Islet of Langerhans (tissue), 1 donor: ENCODE results near the gene DGCR2.
"Not testable (repeated sequence)": the region's sequence is repeated elsewhere in the genome, so short reads cannot be mapped to it uniquely, and the experiment has no call there.

Source experiments
- FAIRE-seq: peaks from one replicate; lab custom pipeline; 2011; peaks lifted over from hg19 to GRCh38; lab: Jason Lieb, UNC

DGCR2 gene

GRCh38 chr22:19080853-19081252 is 41.4 kb downstream of the DGCR2 start:
- no peak for FAIRE-seq

DNA sequence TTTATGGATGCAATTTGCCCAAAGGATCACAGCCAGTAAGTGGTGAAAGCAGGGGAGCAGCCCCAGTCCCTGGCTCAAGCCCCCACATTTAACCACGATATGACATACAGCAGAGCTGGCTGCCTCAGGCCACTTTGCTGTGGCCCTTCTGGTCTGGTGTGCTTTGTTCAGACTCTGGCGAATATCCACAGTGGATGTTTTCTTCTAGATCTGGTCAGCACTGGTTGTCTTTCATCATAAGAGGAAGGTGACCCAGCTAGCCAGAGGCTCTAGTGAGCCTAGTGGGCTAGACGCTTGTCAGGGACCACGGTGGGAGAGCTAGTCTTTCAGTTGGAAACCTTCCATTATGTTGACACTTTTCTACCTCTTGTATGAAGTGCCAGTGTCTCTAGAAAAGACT is 42.5 kb downstream of the DGCR2 start:
- FAIRE-seq = no peak

DNA sequence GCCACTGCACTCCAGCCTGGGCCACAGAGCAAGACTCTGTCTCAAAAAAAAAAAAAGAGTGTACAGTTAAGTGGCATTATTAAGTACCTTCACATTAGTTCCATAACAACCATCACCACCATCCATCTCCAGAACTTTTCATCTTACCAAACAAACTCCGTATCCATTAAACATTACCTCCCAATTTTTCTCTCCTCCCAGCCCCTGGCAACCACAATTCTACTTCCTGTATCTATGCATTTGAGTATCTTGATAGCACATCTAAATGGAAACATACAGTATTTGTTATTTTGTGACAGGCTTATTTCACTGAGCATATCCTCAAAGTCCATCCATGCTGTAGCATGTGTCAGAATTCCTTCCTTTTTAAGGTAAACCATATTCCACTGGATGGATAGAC is 46.8 kb downstream of the DGCR2 start:
- peak; percentile 49 for FAIRE-seq

- not testable (repeated sequence) for FAIRE-seq
Observed at GRCh38 chr22:19072853-19073252, 49.4 kb downstream of the DGCR2 start.

DNA sequence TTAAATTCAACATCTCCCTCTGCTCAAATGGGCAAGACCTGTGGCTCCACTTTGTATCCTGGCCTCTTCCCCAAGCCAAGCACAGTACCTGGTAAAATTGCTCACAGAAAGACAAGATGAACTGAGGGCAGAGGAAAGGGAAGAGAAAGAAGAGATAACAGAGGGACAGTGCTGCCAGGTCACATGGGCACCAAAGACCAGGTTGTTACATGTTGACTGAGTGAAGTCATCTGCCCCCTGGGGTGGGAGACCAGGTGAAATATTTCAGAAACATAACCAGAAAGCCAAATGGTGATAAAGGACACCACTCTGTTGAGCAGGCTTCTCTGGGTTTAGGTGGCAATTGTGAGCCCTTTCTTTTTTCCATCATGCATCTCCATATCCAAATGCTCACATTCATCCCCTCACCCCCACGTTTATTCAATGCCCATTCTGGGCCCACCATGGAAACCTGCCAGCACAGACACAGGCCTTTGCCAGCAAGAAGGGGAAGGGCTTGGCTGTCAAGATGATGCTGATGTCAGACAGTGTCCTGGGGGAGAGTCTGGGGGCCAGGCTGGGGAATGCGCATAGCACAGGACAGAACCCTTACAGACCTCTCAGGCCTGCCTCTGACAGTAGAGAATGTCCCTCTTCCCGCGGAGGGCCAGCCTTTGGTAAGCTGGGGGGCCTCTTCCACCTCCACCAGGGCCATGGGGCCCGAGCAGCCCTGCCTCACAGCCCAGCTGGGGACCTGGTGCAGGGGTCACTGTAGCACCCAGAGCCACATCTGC is 51.6 kb downstream of the DGCR2 start:
- no peak for FAIRE-seq

DNA sequence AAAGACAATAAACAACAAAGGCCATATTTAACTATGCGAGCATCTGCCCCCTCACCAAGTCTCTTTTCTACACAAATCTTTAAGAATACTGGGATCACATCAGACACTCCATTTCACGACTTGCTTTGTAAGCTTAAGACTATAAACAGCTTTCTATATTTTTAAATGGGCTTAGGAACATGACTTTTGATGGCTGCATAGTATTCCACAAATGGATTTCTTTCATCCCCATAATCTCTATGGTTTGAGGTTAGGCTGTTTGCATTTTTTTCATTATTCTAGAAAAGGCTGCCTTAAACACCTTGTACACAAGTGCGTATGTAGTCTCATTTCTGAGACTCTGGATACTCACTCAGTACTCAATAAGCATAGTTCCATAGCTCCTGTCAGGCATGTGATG is 52.8 kb downstream of the DGCR2 start:
- FAIRE-seq = no peak

- FAIRE-seq = no peak
Observed at GRCh38 chr22:19068784-19069271, 53.4 kb downstream of the DGCR2 start.

DNA sequence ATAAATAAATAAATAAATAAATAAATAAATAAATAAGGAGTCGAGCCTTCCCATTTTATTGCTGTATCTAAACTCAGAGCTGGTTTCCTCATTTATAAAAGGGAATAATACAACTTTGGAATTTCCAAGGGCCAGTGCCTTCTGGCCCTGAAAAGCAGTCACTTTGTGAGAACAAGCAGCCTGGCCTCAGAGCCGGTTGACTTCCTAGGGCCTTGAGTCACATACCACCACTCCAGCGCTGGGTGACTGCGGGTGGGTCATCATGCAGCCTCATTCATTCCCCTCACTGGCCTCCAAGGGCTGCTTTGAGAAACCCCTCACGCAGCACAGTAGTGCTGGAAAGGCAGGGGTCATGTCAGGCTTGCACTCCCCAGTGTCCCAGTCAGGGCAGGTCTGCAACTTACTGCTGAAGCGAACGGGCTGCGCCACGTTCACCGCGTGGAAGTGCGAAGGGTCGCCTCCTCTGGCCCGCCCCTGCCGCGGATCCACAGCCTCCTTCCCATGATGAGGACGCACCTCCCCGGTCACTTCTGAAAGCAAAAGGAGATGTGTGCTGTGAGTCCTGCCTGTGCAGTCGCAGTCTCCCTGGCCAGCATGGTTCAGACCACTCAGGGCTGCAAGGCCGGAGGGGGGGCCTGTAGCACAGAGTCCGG is 54.4 kb downstream of the DGCR2 start:
- no peak for FAIRE-seq

- FAIRE-seq = no peak
Observed at GRCh38 chr22:19066531-19067271, 55.5 kb downstream of the DGCR2 start.

DNA sequence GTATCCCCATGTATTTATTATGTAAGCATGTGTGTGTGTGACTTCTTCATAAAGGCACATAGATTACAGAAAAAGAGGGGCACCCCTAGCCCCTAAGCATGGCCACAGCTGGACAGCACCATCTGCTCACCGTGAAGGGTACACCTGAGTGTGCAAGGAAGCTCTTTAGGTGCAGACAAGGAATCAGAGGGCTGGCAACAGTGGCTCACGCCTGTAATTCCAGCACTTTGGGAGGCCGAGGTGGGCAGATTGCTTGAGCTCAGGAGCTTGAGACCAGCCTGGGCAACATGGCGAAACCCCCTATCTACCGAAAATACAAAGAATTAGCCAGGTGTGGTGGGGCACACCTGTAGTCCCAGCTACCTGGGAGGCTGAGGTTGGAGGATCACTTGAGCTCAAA is 56.3 kb downstream of the DGCR2 start:
- no peak for FAIRE-seq

DNA sequence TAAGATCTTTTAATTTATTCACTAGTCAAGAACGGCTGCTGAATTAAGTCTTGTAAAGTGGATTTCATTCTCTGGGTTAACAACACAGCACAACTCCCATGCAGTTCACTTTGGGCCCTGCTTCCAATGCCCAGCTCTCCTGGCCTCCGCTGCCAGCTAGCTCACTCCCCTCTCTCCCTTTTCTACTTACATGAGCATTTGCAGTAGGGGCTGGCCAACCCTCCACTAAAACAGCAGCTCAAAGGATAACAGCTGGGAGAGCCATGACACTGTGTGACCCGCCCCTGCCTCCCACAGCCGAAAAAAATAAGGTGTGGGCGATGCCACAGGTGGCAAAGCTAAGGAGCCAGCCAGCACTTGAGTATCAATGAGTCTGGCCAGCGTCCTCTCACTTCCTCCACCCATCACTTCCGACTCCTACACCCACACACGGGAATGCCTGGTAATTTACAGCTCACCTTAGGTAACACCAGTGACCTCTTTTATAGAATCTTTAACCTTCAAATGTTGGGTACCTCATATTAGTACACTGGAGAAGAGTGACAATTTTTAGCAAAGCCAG is 56.8 kb downstream of the DGCR2 start:
- no peak for FAIRE-seq

DNA sequence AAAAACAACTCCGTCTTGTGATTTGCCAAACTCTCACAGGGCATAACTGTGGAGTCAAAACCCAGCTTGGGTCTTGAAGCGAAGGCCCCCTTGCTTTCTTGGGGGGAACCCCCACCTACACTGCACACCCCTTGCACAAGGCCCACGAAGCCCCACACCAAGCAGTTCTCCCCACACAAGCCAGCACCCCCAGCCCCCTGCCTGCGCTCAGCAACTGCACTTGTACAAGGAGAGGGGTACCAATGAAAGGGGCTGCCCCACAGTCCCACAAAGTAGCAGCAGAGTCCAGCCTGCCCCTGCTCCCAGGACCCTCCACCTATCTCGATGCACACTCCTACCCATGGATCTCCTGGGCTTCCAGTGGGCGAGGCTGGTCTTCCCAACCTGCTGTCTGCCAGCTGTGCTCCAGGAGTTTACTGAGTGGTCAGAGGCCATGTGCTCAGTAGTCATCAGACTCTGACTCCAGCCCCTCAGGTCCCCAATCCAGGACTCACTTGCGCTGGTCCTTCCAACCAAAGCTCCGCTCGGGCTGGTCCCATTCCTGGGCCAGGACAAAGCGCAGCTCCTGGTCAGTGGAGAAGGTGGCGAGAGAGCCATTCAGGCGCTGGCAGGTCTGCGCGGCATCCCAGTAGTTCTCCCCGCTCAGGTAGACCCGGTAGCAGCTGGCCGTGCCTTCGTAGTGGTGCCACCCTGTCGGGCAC is 57.7 kb downstream of the DGCR2 start:
- FAIRE-seq = no peak

- FAIRE-seq = no peak
Observed at GRCh38 chr22:19063581-19064353, 58.4 kb downstream of the DGCR2 start.

GRCh38 chr22:19062943-19063308 is 59.3 kb downstream of the DGCR2 start:
- FAIRE-seq = no peak

GRCh38 chr22:19062139-19062942 is 59.9 kb downstream of the DGCR2 start:
- FAIRE-seq = no peak

- no peak for FAIRE-seq
Observed at GRCh38 chr22:19061471-19062138, 60.6 kb downstream of the DGCR2 start.

DNA sequence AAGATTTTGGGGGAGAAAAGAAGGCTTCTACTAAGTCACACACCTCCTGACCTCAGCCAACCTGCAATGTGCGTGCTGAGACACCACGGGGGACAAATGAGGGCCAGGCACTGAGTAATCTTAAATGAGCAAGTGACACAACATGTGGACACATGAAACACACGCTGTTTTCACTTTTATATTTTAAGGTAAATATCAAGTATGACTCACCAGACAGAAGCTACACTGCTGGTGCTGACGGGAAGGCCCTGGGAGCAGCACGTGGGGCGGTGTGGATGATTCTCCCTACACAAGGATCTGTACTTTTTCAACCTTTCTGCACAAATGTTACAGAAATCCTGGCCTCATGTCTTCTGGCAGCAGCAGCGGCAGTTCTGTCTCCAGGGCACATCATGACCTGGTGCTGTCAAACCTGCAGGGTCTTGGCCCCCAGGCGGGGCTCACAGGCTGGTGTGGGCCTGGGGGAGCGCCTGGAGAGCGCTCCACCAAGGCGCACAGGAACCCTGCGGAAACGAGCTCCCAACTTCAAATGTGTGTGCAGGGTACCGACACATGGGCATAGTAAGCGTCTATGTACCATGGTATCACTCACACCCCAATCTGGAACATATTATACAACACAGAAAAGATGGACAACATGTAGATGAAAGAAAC is 61.7 kb downstream of the DGCR2 start:
- peak; percentile 100 for FAIRE-seq

- FAIRE-seq = no peak
Observed at GRCh38 chr22:19059481-19060278, 62.5 kb downstream of the DGCR2 start.
